ENCODE data around the gene SCLY.

GRCh38 chr2:238104691-238105371 is 44.0 kb downstream of the SCLY start:
- no peak for TF ChIP-seq CTCF (IDR thresholded peaks at IDR 0.05)
- TF ChIP-seq POLR2A (IDR thresholded peaks at IDR 0.05): no peak
